Esophagus muscularis mucosa (tissue), 4 donors: ENCODE data around the gene PCDHGB1. TPM values are rescaled to one million over a fixed set of nuclear protein-coding genes. Genes with fewer than 3 reads are reported as not detected.
"Not testable (repeated sequence)": the region's sequence is repeated elsewhere in the genome, so short reads cannot be mapped to it uniquely, and the experiment has no call there.

Experiments used
- DNase-seq: peaks from one replicate; pipeline ENCODE4 v3.0.0-alpha.2; 2017; ENCODE audit errors: extremely low spot score
- H3K27ac ChIP-seq, 4 donors: fragments of 200-600 bp; sonication (generic); replicated peaks in 1 of 4; 1 replicate in 3 of 4; 2 replicates in 1 of 4; pipeline ENCODE4 v1.5.1; 2016 to 2019; ENCODE audit warnings: mild to moderate bottlenecking in 1 of 4
- H3K27me3 ChIP-seq, 4 donors: fragments of 200-600 bp; sonication (generic); one replicate each; pipeline versions ENCODE4 v1.5.1 to v1.6.0; 2016 to 2019
- H3K36me3 ChIP-seq, 4 donors: fragments of 200-600 bp; sonication (generic); one replicate each; pipeline ENCODE4 v1.5.1; 2016 to 2019
- H3K4me1 ChIP-seq, 4 donors: fragments of 200-600 bp; sonication (generic); one replicate each; pipeline ENCODE4 v1.5.1; 2016 to 2019
- H3K4me3 ChIP-seq, 4 donors: fragments of 200-600 bp; sonication (generic); 1 replicate in 2 of 4; 2 replicates in 2 of 4; pipeline ENCODE4 v1.5.1; 2016 to 2019; ENCODE audit warnings: mild to moderate bottlenecking in 4 of 4, moderate library complexity in 1 of 4
- H3K9me3 ChIP-seq, 4 donors: fragments of 200-600 bp; sonication (generic); 1 replicate in 3 of 4; 2 replicates in 1 of 4; pipeline ENCODE4 v1.5.1; 2016 to 2019
- EP300 ChIP-seq: sonication (generic); formaldehyde crosslinking; IDR thresholded peaks from one replicate; pipeline ENCODE4 v1.6.1; 2017; ENCODE audit warnings: antibody characterized with exemption
- POLR2A ChIP-seq: fragments of 450-650 bp; IDR thresholded peaks from one replicate; pipeline ENCODE4 v1.6.1; 2017; ENCODE audit warnings: antibody characterized with exemption, moderate library complexity, mild to moderate bottlenecking, low read depth
- POLR2AphosphoS5 ChIP-seq, 2 donors: sonication (generic); formaldehyde crosslinking; IDR thresholded peaks; one replicate each; pipeline ENCODE4 v1.6.1; 2017; ENCODE audit warnings: antibody characterized with exemption in 2 of 2
- WGBS: methylation state at CpG from one replicate; pipeline ENCODE4 v1.1.5; 2018; 5-methylcytosine and 5-hydroxymethylcytosine counted together
- intact Hi-C: fragments of 100-400 bp; cut with DNase I; formaldehyde crosslinking; loops from one replicate; pipeline ENCODE4 v1.15.1; 2023
- total RNA-seq, 4 donors: library from RNA; depleted of rRNA; stranded (reverse); fragments of >200 nt; gene quantifications; one replicate each; pipeline versions ENCODE4 v1.1.0 to v1.2.1, GENCODE V29; 2016
- TF ChIP-seq, protein P1 (sequence below), 3 experiments: fragments of 200-600 bp in 2 of 3; fragments of 450-650 bp in 1 of 3; sonication (generic) in 2 of 3; IDR thresholded peaks; one replicate each; pipeline ENCODE4 v1.5.1; 2017 to 2019; ENCODE audit warnings: antibody characterized with exemption in 3 of 3, mild to moderate bottlenecking in 2 of 3, moderate library complexity in 1 of 3

The PCDHGB1 gene
- total RNA-seq, 4 donors from 2014 or later = 2.7 to 5.1 (median 3.0) TPM

DNA sequence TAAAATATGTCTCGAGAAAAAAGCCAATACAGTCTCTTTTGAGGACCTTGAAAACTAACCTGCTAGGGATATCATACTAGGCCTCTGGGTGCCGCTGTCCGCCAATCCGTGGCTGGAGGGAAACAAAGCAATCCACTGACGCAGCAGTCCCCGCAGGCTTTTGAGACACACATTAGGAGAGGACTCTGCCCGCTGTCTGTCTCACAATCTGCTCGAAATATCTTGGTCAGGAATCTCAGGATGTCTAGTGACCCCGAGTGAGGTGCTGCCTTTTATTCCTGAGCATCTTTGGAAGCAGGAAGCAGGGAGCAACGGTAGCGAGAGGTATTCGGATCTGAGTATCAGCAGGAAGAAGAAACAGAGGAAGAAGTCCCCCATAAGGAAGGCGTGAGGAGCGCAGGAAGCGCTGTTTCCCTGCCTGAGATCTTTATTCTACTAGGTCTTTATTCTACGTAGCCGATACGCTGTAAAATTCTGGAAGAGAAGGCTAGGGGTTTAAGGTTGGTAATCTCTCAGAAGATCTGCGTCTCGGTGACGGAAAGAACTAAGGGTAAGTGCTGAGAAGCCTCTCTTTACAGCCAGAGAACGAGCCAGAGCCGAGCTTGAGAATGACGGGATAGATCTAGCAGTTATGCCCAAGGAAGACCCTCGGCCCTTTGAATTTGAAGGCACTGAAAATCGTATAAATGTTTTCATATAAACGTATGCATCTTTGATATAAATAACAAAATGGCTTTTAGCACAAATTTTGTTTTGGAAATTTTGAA, 23.6 kb upstream of the PCDHGB1 start:
- intact Hi-C loops = no loop called here
- Histone ChIP-seq H3K4me1 (peaks cover 0 to 13% (median 6%) of the 10 kb centered on the region in 4 donors), H3K27ac (peak overlapping the region; percentile 29 to 68 (median 62)), H3K36me3 (no peaks in the 10 kb centered on the region), H3K9me3 (peaks cover 0 to 70% (median 45%) of the 10 kb centered on the region in 4 donors), H3K27me3 (peaks cover 0 to 2% (median 0%) of the 10 kb centered on the region in 4 donors), H3K4me3 (peak overlapping the region; percentile 39 to 55 (median 48))
- no peak for DNase-seq
- WGBS = 9% methylated on average over 25 of the region's 27 CpGs
- TF ChIP-seq POLR2A (no peak), POLR2AphosphoS5 (IDR thresholded peaks at IDR 0.05) (peak in 1 of 2 donors; percentile 59)
- TF ChIP-seq, protein P1, sequence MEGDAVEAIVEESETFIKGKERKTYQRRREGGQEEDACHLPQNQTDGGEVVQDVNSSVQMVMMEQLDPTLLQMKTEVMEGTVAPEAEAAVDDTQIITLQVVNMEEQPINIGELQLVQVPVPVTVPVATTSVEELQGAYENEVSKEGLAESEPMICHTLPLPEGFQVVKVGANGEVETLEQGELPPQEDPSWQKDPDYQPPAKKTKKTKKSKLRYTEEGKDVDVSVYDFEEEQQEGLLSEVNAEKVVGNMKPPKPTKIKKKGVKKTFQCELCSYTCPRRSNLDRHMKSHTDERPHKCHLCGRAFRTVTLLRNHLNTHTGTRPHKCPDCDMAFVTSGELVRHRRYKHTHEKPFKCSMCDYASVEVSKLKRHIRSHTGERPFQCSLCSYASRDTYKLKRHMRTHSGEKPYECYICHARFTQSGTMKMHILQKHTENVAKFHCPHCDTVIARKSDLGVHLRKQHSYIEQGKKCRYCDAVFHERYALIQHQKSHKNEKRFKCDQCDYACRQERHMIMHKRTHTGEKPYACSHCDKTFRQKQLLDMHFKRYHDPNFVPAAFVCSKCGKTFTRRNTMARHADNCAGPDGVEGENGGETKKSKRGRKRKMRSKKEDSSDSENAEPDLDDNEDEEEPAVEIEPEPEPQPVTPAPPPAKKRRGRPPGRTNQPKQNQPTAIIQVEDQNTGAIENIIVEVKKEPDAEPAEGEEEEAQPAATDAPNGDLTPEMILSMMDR (IDR thresholded peaks at IDR 0.05) = peak; percentile 38 to 61 (median 56)

DNA sequence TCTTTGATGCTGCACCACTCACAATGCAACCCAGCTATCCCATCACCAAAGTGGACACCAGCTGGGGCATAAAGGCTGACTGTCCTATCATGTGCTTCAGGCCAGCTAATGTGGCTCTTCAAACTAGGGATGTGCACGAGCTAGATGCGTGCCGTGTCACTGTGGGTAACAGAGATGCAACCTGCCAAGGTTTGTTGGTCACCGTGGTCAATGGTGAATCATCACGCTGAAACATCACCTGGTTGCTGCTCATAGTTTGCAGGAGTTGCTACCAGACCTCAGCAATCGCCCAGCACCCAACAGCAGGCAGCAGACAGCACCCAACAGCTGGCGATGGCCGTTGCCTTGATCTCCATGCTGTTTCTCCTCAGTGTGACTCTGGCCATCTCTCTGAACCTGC, 21.7 kb upstream of the PCDHGB1 start:
- WGBS = 85% methylated on average over 8 of the region's 8 CpGs
- intact Hi-C loops = no loop called here
- H3K4me1 ChIP-seq = peaks cover 0 to 11% (median 3%) of the 10 kb centered on the region in 4 donors
- peaks cover 0 to 17% (median 0%) of the 10 kb centered on the region in 4 donors for H3K27me3 ChIP-seq
- no peak for DNase-seq
- TF ChIP-seq POLR2A = no peak
- no peak for TF ChIP-seq POLR2AphosphoS5 (IDR thresholded peaks at IDR 0.05)
- TF ChIP-seq EP300 = no peak
- TF ChIP-seq, protein P1 (IDR thresholded peaks at IDR 0.05) = no peak
- no peak overlapping the region for H3K27ac ChIP-seq
- H3K36me3 ChIP-seq = no peaks in the 10 kb centered on the region
- no peak overlapping the region for H3K4me3 ChIP-seq
- H3K9me3 ChIP-seq = peaks cover 0 to 79% (median 64%) of the 10 kb centered on the region in 4 donors

DNA sequence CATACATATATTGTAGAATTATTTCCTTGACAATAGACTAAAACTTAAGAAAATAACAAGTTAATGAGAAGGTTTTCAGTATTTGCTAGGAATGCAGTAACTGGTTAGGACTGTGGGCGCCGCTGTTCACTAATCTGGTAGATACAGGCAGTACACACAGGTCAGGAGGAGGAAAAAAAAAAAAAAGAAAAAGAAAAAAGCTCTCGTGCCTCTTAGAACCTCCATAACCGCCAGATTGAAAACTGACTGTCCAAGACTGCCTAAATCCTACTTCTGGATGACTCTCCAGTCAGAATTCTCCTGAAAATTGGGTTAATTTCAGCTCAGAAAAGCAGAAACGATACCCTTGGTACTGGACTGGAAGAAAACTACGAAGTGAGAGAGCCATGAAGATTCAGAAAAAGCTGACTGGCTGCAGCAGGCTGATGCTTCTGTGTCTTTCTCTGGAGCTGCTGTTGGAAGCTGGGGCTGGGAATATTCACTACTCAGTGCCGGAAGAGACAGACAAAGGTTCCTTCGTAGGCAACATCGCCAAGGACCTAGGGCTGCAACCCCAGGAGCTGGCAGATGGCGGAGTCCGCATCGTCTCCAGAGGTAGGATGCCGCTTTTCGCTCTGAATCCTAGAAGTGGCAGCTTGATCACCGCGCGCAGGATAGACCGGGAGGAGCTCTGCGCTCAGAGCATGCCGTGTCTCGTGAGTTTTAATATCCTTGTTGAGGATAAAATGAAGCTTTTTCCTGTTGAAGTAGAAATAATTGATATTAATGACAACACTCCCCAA, 19.4 kb upstream of the PCDHGB1 start, which contains the start of gene PCDHGA1:
Gene PCDHGA1 (plus strand): TSS at position 216 of the 782 bp plus-strand sequence.
- Histone ChIP-seq H3K9me3 (peaks cover 0 to 92% (median 82%) of the 10 kb centered on the region in 4 donors), H3K27me3 (peaks cover 0 to 35% (median 0%) of the 10 kb centered on the region in 4 donors), H3K4me3 (peak within 1 kb of the TSS in 1 of 4 donors; percentile 13), H3K4me1 (peaks cover 0 to 11% (median 3%) of the 10 kb centered on the region in 4 donors), H3K27ac (no peak within 1 kb of the TSS), H3K36me3 (no peaks in the 10 kb centered on the region)
- intact Hi-C loops = no loop called here
- 31% methylated on average over 13 of the region's 21 CpGs for WGBS
- TF ChIP-seq EP300 = no peak
- no peak for TF ChIP-seq POLR2A
- TF ChIP-seq, protein P1 (IDR thresholded peaks at IDR 0.05) = peak in 1 of 3 experiments; percentile 14
- TF ChIP-seq POLR2AphosphoS5 (IDR thresholded peaks at IDR 0.05) = no peak
- no peak for DNase-seq

DNA sequence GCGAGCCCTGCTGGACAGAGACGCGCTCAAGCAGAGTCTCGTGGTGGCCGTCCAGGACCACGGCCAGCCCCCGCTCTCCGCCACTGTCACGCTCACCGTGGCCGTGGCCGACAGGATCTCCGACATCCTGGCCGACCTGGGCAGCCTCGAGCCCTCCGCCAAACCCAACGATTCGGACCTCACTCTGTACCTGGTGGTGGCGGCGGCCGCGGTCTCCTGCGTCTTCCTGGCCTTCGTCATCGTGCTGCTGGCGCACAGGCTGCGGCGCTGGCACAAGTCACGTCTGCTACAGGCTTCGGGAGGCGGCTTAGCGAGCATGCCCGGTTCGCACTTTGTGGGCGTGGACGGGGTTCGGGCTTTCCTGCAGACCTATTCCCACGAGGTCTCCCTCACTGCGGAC, 17.3 kb upstream of the PCDHGB1 start:
- intact Hi-C loops, DNase-seq: not testable (repeated sequence)
- H3K9me3 ChIP-seq = peaks cover 0 to 97% (median 91%) of the 10 kb centered on the region in 4 donors

More for the DNA sequence above, 17.3 kb upstream of the PCDHGB1 start:
- H3K4me1 ChIP-seq, H3K36me3 ChIP-seq, H3K4me3 ChIP-seq, H3K27ac ChIP-seq: not testable (repeated sequence)
- WGBS = 29% methylated on average over 2 of the region's 39 CpGs
- H3K27me3 ChIP-seq = peaks cover 0 to 37% (median 0%) of the 10 kb centered on the region in 4 donors
